K562 (cell line): ENCODE data around the gene LY6G5B. TPM values are rescaled to one million over a fixed set of nuclear protein-coding genes. Genes with fewer than 3 reads are reported as not detected.
A peak's percentile ranks its signal among the peaks of the same experiment; 100 is the strongest.

Experiments used
- CHD4 ChIP-seq: fragments of 200-600 bp; sonication (generic); IDR thresholded peaks from 3 replicates; pipeline ENCODE4 v1.6.1; 2012; ENCODE audit warnings: low read depth, mild to moderate bottlenecking, mixed read lengths, low read length, inconsistent platforms; ENCODE audit not compliant: insufficient read depth, insufficient replicate concordance, poor library complexity, severe bottlenecking
- CTBP1 ChIP-seq: fragments of 450-650 bp; IDR thresholded peaks from 2 replicates; pipeline ENCODE4 v1.6.1; 2016; ENCODE audit warnings: borderline replicate concordance
- EWSR1 ChIP-seq: fragments of 450-650 bp; IDR thresholded peaks from 2 replicates; pipeline ENCODE4 v1.6.1; 2018; ENCODE audit warnings: borderline replicate concordance, mild to moderate bottlenecking, low read depth, moderate library complexity; ENCODE audit not compliant: partially characterized antibody
- ILK ChIP-seq: fragments of 450-650 bp; IDR thresholded peaks from 2 replicates; pipeline ENCODE4 v1.6.1; 2016; ENCODE audit warnings: missing genetic modification characterization, low read depth, mild to moderate bottlenecking, missing compliant biosample characterization, moderate library complexity, borderline replicate concordance
- KLF16 ChIP-seq: IDR thresholded peaks from 2 replicates; pipeline ENCODE4 v1.6.1; 2016; ENCODE audit warnings: antibody characterized with exemption
- NELFE ChIP-seq: IDR thresholded peaks from 2 replicates; pipeline ENCODE4 v1.6.1; 2011; ENCODE audit warnings: mild to moderate bottlenecking; ENCODE audit not compliant: insufficient read depth, insufficient read length
- OTX1 ChIP-seq: fragments of 450-650 bp; formaldehyde crosslinking; IDR thresholded peaks from 2 replicates; pipeline ENCODE4 v1.4.0; 2022; ENCODE audit warnings: mild to moderate bottlenecking
- SMARCE1 ChIP-seq: fragments of 450-650 bp; IDR thresholded peaks from 2 replicates; pipeline ENCODE4 v1.7.1; 2016; ENCODE audit warnings: mild to moderate bottlenecking
- VEZF1 ChIP-seq: fragments of 200-800 bp; sonication (Bioruptor generic); IDR thresholded peaks from 2 replicates; pipeline ENCODE4 v1.6.1; 2017; ENCODE audit warnings: missing genetic modification characterization, missing compliant biosample characterization
- ZNF398 ChIP-seq: fragments of 250-450 bp; sonication (Bioruptor Pico); IDR thresholded peaks from 2 replicates; pipeline ENCODE4 v1.8.0; 2021; ENCODE audit warnings: moderate library complexity, mild to moderate bottlenecking, inconsistent platforms
- ZNF431 ChIP-seq: sonication (generic); formaldehyde crosslinking; IDR thresholded peaks from 2 replicates; pipeline ENCODE4 v1.8.0; 2022; ENCODE audit warnings: mild to moderate bottlenecking, missing genetic modification reagents
- ZSCAN29 ChIP-seq: fragments of 450-650 bp; IDR thresholded peaks from 2 replicates; pipeline ENCODE4 v1.6.1; 2017
- polyA plus RNA-seq, 8 experiments: library from polyadenylated mRNA; depleted of rRNA in 4 of 8; stranded (reverse) in 5 of 8; unstranded in 3 of 8; fragments of >200 nt; fragmentation: Nextera tagmentation in 2 of 8; fragmentation: Illumina TruSeq in 1 of 8; extraction: Ambion mirVana in 2 of 8; extraction: Trizol in 1 of 8; gene quantifications; 2 replicates each; pipeline versions ENCODE4 v1.2.1 to v1.2.3, GENCODE V29; 2011 to 2014; ENCODE audit warnings: inconsistent platforms in 1 of 8, missing spikeins in 1 of 8
- total RNA-seq, 7 experiments: library from RNA; depleted of rRNA in 6 of 7; stranded (reverse); fragments of >200 nt in 6 of 7; fragmentation: Illumina TruSeq in 2 of 7; extraction: Trizol in 2 of 7; gene quantifications; 2 replicates each; pipeline versions ENCODE4 v1.2.1 to v1.2.3, GENCODE V29; 2011 to 2021; ENCODE audit warnings: low replicate concordance in 1 of 7
- TF ChIP-seq, protein P1 (sequence below): fragments of 200-600 bp; sonication (generic); IDR thresholded peaks from one replicate; pipeline ENCODE4 v1.6.1; 2012; ENCODE audit warnings: mild to moderate bottlenecking, low read depth, low read length, inconsistent platforms

LY6G5B gene
- total and polyA plus RNA-seq, 9 of the 15 experiments (the other 6 are each of a cell fraction or from before 2014, with no cell fraction given), result 6.0 to 27.0 (median 7.5) TPM

DNA sequence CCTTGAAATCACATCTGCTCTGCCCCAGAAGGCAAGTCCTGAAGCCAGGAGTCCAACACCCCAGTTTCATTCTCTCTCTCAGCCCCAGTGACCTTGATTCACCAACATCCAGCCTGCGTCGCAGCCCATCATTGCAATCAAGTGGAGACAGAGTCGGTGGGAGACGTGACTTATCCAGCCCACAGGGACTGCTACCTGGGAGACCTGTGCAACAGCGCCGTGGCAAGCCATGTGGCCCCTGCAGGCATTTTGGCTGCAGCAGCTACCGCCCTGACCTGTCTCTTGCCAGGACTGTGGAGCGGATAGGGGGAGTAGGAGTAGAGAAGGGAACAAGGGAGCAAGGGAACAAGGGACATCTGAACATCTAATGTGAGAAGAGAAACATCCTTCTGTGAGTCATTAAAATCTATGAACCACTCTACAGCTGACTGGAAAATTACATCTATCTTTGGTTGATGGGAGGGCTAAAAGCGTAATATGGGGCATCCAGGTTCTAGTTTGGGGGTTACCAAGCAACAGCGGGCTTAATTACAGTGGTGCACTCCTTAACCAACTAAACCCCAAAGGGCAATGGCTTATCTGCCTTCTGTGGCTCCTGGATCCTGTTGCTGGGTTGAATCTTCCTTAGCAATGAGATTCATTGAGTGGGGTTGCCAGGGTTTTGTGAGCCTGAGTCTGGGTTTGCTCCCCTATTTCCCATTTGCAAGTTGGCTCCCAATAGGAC, 47.9 kb downstream of the LY6G5B start (continued):
- TF ChIP-seq, protein P1, sequence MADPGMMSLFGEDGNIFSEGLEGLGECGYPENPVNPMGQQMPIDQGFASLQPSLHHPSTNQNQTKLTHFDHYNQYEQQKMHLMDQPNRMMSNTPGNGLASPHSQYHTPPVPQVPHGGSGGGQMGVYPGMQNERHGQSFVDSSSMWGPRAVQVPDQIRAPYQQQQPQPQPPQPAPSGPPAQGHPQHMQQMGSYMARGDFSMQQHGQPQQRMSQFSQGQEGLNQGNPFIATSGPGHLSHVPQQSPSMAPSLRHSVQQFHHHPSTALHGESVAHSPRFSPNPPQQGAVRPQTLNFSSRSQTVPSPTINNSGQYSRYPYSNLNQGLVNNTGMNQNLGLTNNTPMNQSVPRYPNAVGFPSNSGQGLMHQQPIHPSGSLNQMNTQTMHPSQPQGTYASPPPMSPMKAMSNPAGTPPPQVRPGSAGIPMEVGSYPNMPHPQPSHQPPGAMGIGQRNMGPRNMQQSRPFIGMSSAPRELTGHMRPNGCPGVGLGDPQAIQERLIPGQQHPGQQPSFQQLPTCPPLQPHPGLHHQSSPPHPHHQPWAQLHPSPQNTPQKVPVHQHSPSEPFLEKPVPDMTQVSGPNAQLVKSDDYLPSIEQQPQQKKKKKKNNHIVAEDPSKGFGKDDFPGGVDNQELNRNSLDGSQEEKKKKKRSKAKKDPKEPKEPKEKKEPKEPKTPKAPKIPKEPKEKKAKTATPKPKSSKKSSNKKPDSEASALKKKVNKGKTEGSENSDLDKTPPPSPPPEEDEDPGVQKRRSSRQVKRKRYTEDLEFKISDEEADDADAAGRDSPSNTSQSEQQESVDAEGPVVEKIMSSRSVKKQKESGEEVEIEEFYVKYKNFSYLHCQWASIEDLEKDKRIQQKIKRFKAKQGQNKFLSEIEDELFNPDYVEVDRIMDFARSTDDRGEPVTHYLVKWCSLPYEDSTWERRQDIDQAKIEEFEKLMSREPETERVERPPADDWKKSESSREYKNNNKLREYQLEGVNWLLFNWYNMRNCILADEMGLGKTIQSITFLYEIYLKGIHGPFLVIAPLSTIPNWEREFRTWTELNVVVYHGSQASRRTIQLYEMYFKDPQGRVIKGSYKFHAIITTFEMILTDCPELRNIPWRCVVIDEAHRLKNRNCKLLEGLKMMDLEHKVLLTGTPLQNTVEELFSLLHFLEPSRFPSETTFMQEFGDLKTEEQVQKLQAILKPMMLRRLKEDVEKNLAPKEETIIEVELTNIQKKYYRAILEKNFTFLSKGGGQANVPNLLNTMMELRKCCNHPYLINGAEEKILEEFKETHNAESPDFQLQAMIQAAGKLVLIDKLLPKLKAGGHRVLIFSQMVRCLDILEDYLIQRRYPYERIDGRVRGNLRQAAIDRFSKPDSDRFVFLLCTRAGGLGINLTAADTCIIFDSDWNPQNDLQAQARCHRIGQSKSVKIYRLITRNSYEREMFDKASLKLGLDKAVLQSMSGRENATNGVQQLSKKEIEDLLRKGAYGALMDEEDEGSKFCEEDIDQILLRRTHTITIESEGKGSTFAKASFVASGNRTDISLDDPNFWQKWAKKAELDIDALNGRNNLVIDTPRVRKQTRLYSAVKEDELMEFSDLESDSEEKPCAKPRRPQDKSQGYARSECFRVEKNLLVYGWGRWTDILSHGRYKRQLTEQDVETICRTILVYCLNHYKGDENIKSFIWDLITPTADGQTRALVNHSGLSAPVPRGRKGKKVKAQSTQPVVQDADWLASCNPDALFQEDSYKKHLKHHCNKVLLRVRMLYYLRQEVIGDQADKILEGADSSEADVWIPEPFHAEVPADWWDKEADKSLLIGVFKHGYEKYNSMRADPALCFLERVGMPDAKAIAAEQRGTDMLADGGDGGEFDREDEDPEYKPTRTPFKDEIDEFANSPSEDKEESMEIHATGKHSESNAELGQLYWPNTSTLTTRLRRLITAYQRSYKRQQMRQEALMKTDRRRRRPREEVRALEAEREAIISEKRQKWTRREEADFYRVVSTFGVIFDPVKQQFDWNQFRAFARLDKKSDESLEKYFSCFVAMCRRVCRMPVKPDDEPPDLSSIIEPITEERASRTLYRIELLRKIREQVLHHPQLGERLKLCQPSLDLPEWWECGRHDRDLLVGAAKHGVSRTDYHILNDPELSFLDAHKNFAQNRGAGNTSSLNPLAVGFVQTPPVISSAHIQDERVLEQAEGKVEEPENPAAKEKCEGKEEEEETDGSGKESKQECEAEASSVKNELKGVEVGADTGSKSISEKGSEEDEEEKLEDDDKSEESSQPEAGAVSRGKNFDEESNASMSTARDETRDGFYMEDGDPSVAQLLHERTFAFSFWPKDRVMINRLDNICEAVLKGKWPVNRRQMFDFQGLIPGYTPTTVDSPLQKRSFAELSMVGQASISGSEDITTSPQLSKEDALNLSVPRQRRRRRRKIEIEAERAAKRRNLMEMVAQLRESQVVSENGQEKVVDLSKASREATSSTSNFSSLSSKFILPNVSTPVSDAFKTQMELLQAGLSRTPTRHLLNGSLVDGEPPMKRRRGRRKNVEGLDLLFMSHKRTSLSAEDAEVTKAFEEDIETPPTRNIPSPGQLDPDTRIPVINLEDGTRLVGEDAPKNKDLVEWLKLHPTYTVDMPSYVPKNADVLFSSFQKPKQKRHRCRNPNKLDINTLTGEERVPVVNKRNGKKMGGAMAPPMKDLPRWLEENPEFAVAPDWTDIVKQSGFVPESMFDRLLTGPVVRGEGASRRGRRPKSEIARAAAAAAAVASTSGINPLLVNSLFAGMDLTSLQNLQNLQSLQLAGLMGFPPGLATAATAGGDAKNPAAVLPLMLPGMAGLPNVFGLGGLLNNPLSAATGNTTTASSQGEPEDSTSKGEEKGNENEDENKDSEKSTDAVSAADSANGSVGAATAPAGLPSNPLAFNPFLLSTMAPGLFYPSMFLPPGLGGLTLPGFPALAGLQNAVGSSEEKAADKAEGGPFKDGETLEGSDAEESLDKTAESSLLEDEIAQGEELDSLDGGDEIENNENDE, result no peak
- TF ChIP-seq EWSR1 (no peak), SMARCE1 (peak; percentile 90), ZSCAN29 (no peak), ILK (tag) (no peak), CHD4 (no peak), ZNF431 (CRISPR knock-in tag) (no peak; the same call in 1 of the 2 replicates), KLF16 (no peak), CTBP1 (peak; percentile 84), VEZF1 (CRISPR knock-in tag) (no peak), OTX1 (no peak), NELFE (no peak), ZNF398 (CRISPR knock-in tag) (no peak)
